Mesenchymal stem cell (in vitro differentiated cells and primary cell): ENCODE measurements around the gene CCDC149.

Source experiments
- DNase-seq: peaks from one replicate; pipeline ENCODE4 v3.0.0-alpha.2; 2013
- H2AFZ ChIP-seq: one replicate; pipeline ENCODE4 v1.6.1; 2013; ENCODE audit warnings: low read depth, mild to moderate bottlenecking, control low read depth, inconsistent platforms, low read length, moderate library complexity
- H2AK5ac ChIP-seq: 2 replicates; pipeline ENCODE4 v1.6.1; 2013; ENCODE audit warnings: low read length, moderate library complexity, mild to moderate bottlenecking, inconsistent platforms; ENCODE audit not compliant: severe bottlenecking
- H2BK120ac ChIP-seq: one replicate; pipeline ENCODE4 v1.6.1; 2013; ENCODE audit warnings: low read depth, mild to moderate bottlenecking, inconsistent platforms, low read length, moderate library complexity
- H2BK12ac ChIP-seq, 2 experiments: one replicate each; pipeline ENCODE4 v1.6.1; 2013; ENCODE audit warnings: inconsistent platforms in 2 of 2, low read length in 2 of 2, mild to moderate bottlenecking in 2 of 2, moderate library complexity in 2 of 2, control low read depth in 1 of 2
- H2BK15ac ChIP-seq: one replicate; pipeline ENCODE4 v1.6.1; 2013; ENCODE audit warnings: mild to moderate bottlenecking, low read depth, inconsistent platforms; ENCODE audit not compliant: poor library complexity, severe bottlenecking
- H2BK5ac ChIP-seq: 2 replicates; pipeline ENCODE4 v1.6.1; 2013; ENCODE audit warnings: low read depth, mild to moderate bottlenecking, low read length, control low read depth, inconsistent platforms; ENCODE audit not compliant: poor library complexity, severe bottlenecking
- H3K14ac ChIP-seq, 2 experiments: one replicate each; pipeline ENCODE4 v1.6.1; 2013; ENCODE audit warnings: inconsistent platforms in 2 of 2, low read length in 2 of 2, control low read depth in 1 of 2, mild to moderate bottlenecking in 1 of 2, moderate library complexity in 1 of 2
- H3K18ac ChIP-seq, 2 experiments: one replicate each; pipeline ENCODE4 v1.6.1; 2013; ENCODE audit warnings: inconsistent platforms in 2 of 2, low read length in 2 of 2, control low read depth in 1 of 2, low read depth in 1 of 2, mild to moderate bottlenecking in 1 of 2
- H3K23ac ChIP-seq, 2 experiments: one replicate each; pipeline ENCODE4 v1.6.1; 2013; ENCODE audit warnings: inconsistent platforms in 2 of 2, low read length in 2 of 2, mild to moderate bottlenecking in 2 of 2, moderate library complexity in 2 of 2, control low read depth in 1 of 2
- H3K27ac ChIP-seq: 2 replicates; pipeline ENCODE4 v1.5.1; 2013; ENCODE audit warnings: mild to moderate bottlenecking, moderate library complexity, low read length, control low read depth, inconsistent platforms; ENCODE audit not compliant: poor library complexity, severe bottlenecking
- H3K27me3 ChIP-seq, 2 experiments: 2 replicates each; pipeline versions ENCODE4 v1.6.1 to v1.7.0; 2013; ENCODE audit warnings: low read length in 2 of 2, mild to moderate bottlenecking in 2 of 2, moderate library complexity in 2 of 2, control low read depth in 1 of 2, inconsistent platforms in 1 of 2; ENCODE audit not compliant: control insufficient read depth in 1 of 2, insufficient read depth in 1 of 2
- H3K36me3 ChIP-seq, 2 experiments: 2 replicates each; pipeline versions ENCODE4 v1.6.1 to v1.7.0; 2013; ENCODE audit warnings: low read length in 2 of 2, control low read depth in 1 of 2, inconsistent platforms in 1 of 2, low read depth in 1 of 2, mild to moderate bottlenecking in 1 of 2; ENCODE audit not compliant: insufficient read depth in 2 of 2, control insufficient read depth in 1 of 2
- H3K4ac ChIP-seq, 2 experiments: one replicate each; pipeline ENCODE4 v1.6.1; 2013; ENCODE audit warnings: inconsistent platforms in 2 of 2, low read length in 2 of 2, mild to moderate bottlenecking in 2 of 2, moderate library complexity in 2 of 2, control low read depth in 1 of 2, low read depth in 1 of 2
- H3K4me1 ChIP-seq: 2 replicates; pipeline ENCODE4 v1.6.1; 2013; ENCODE audit warnings: low read depth, low read length, control low read depth; ENCODE audit not compliant: control insufficient read depth, insufficient read depth
- H3K4me2 ChIP-seq: 2 replicates; pipeline ENCODE4 v1.6.1; 2013; ENCODE audit warnings: low read length, mild to moderate bottlenecking, inconsistent platforms; ENCODE audit not compliant: poor library complexity, severe bottlenecking
- H3K4me3 ChIP-seq, 2 experiments: 2 replicates each; pipeline versions ENCODE4 v1.5.1 to v1.7.0; 2013; ENCODE audit warnings: low read length in 2 of 2, mild to moderate bottlenecking in 2 of 2, control low read depth in 1 of 2, low read depth in 1 of 2; ENCODE audit not compliant: insufficient read depth in 1 of 2
- H3K79me1 ChIP-seq: replicated peaks from 2 replicates; pipeline ENCODE4 v1.6.1; 2013; ENCODE audit warnings: mild to moderate bottlenecking, control low read depth, low read length, inconsistent platforms; ENCODE audit not compliant: poor library complexity, severe bottlenecking
- H3K9ac ChIP-seq: 2 replicates; pipeline ENCODE4 v1.7.0; 2013; ENCODE audit warnings: mild to moderate bottlenecking, low read length, moderate library complexity
- H3K9me3 ChIP-seq: 2 replicates; pipeline ENCODE4 v1.7.0; 2013; ENCODE audit warnings: mild to moderate bottlenecking, low read length; ENCODE audit not compliant: control insufficient read depth
- H4K8ac ChIP-seq: one replicate; pipeline ENCODE4 v1.6.1; 2013; ENCODE audit warnings: inconsistent platforms, mild to moderate bottlenecking, low read length, moderate library complexity
- H4K91ac ChIP-seq: one replicate; pipeline ENCODE4 v1.6.1; 2013; ENCODE audit warnings: mild to moderate bottlenecking, low read length, inconsistent platforms
- WGBS: methylation state at CpG from one replicate; pipeline ENCODE4 v1.1.7; 2013; ENCODE audit warnings: mixed read lengths; 5-methylcytosine and 5-hydroxymethylcytosine counted together

The CCDC149 gene

GRCh38 chr4:24930151-24930550 lies 17.3 kb upstream of the CCDC149 start:
- H2BK12ac ChIP-seq = no peak overlapping the region
- no peak overlapping the region for H2BK15ac ChIP-seq
- H3K36me3 ChIP-seq = no peaks in the 10 kb centered on the region
- no peak overlapping the region for H2AFZ ChIP-seq
- peaks cover 21% of the 10 kb centered on the region for H3K9me3 ChIP-seq
- no peaks in the 10 kb centered on the region for H3K79me1 ChIP-seq
- H3K4me2 ChIP-seq = no peak overlapping the region
- H3K27ac ChIP-seq = no peak overlapping the region
- H2BK5ac ChIP-seq = no peak overlapping the region
- no peak overlapping the region for H3K23ac ChIP-seq
- peaks cover 5 to 16% of the 10 kb centered on the region in 2 experiments for H3K27me3 ChIP-seq
- H3K9ac ChIP-seq = no peak overlapping the region
- no peak overlapping the region for H2BK120ac ChIP-seq
- DNase-seq = no peak
- no CpG with 5 or more reads among the region's 1 CpG for WGBS
- H3K14ac ChIP-seq = no peak overlapping the region
- H2AK5ac ChIP-seq = no peak overlapping the region
- H3K18ac ChIP-seq = no peak overlapping the region
- no peak overlapping the region for H4K91ac ChIP-seq
- no peak overlapping the region for H3K4me3 ChIP-seq
- H3K4me1 ChIP-seq = no peaks in the 10 kb centered on the region
- no peak overlapping the region for H3K4ac ChIP-seq
- no peak overlapping the region for H4K8ac ChIP-seq

- 79% methylated on average over 2 of the region's 2 CpGs for whole genome bisulfite sequencing
- Histone ChIP-seq H3K4me2 (no peak overlapping the region), H3K27me3 (peaks cover 5 to 16% of the 10 kb centered on the region in 2 experiments), H3K4me1 (peaks cover 2% of the 10 kb centered on the region), H2BK120ac (no peak overlapping the region), H3K36me3 (no peaks in the 10 kb centered on the region), H3K9ac (no peak overlapping the region), H4K8ac (no peak overlapping the region), H2BK5ac (no peak overlapping the region), H3K14ac (no peak overlapping the region), H3K9me3 (peaks cover 7% of the 10 kb centered on the region), H3K27ac (no peak overlapping the region), H2BK15ac (no peak overlapping the region), H2AK5ac (no peak overlapping the region), H4K91ac (no peak overlapping the region), H3K18ac (no peak overlapping the region), H2AFZ (no peak overlapping the region), H3K4ac (no peak overlapping the region), H2BK12ac (no peak overlapping the region), H3K79me1 (no peaks in the 10 kb centered on the region), H3K23ac (no peak overlapping the region), H3K4me3 (no peak overlapping the region)
- DNase-seq = no peak
Observed at GRCh38 chr4:24928708-24929107, 15.9 kb upstream of the CCDC149 start.

GRCh38 chr4:24927049-24927448 lies 14.2 kb upstream of the CCDC149 start:
- Histone ChIP-seq H3K4me3 (no peak overlapping the region), H3K14ac (no peak overlapping the region), H3K79me1 (no peaks in the 10 kb centered on the region), H3K4me2 (no peak overlapping the region), H3K18ac (no peak overlapping the region), H3K9me3 (no peaks in the 10 kb centered on the region), H4K91ac (no peak overlapping the region), H4K8ac (no peak overlapping the region), H3K4ac (no peak overlapping the region), H3K4me1 (peaks cover 4% of the 10 kb centered on the region), H3K23ac (no peak overlapping the region), H2BK12ac (no peak overlapping the region), H2AFZ (no peak overlapping the region), H2BK5ac (no peak overlapping the region), H3K9ac (no peak overlapping the region), H3K36me3 (no peaks in the 10 kb centered on the region), H3K27ac (no peak overlapping the region), H3K27me3 (peaks cover 5 to 16% of the 10 kb centered on the region in 2 experiments), H2BK120ac (no peak overlapping the region), H2AK5ac (no peak overlapping the region), H2BK15ac (no peak overlapping the region)
- DNase-seq = no peak
- WGBS = 77% methylated on average over 3 of the region's 4 CpGs

- no peak overlapping the region for H3K4me2 ChIP-seq
- DNase-seq = peak; percentile 78
- WGBS = 47% methylated on average over 2 of the region's 3 CpGs
- no peak overlapping the region for H3K23ac ChIP-seq
- no peak overlapping the region for H2BK12ac ChIP-seq
- H3K4ac ChIP-seq = no peak overlapping the region
- no peak overlapping the region for H2BK15ac ChIP-seq
- H3K27ac ChIP-seq = peak overlapping the region; percentile 67
- H2AFZ ChIP-seq = no peak overlapping the region
- H3K4me1 ChIP-seq = peaks cover 5% of the 10 kb centered on the region
- no peaks in the 10 kb centered on the region for H3K79me1 ChIP-seq
- H3K14ac ChIP-seq = no peak overlapping the region
- H2AK5ac ChIP-seq = no peak overlapping the region
- no peak overlapping the region for H2BK5ac ChIP-seq
- no peak overlapping the region for H4K91ac ChIP-seq
- H3K9me3 ChIP-seq = peaks cover 9% of the 10 kb centered on the region
- no peak overlapping the region for H2BK120ac ChIP-seq
- H3K27me3 ChIP-seq = peaks cover 5 to 13% of the 10 kb centered on the region in 2 experiments
- H4K8ac ChIP-seq = no peak overlapping the region
- no peak overlapping the region for H3K4me3 ChIP-seq
- H3K9ac ChIP-seq = no peak overlapping the region
- no peaks in the 10 kb centered on the region for H3K36me3 ChIP-seq
- H3K18ac ChIP-seq = no peak overlapping the region
Observed at GRCh38 chr4:24924309-24924781, 11.5 kb upstream of the CCDC149 start.
